ENCODE measurements around the gene ARFGEF3.
A peak's percentile ranks its signal among the peaks of the same experiment; 100 is the strongest.
"Not testable (repeated sequence)": the region's sequence is repeated elsewhere in the genome, so short reads cannot be mapped to it uniquely, and the experiment has no call there.

Gene ARFGEF3

GRCh38 chr6:138286698-138287097 lies 125.0 kb downstream of the ARFGEF3 start (continued):
- TF ChIP-seq KLF17 (tag by site-specific recombination; IDR thresholded peaks at IDR 0.05) (no peak), ZNF692 (tag by site-specific recombination; IDR thresholded peaks at IDR 0.05) (no peak), OVOL3 (tag by site-specific recombination; IDR thresholded peaks at IDR 0.05) (no peak), ZNF350 (tag by site-specific recombination; IDR thresholded peaks at IDR 0.05) (no peak), ZNF341 (tag by site-specific recombination; IDR thresholded peaks at IDR 0.05; ENCODE audit: low read depth) (no peak), ZNF16 (tag by site-specific recombination; IDR thresholded peaks at IDR 0.05; ENCODE audit: low read depth) (no peak), SP2 (tag by site-specific recombination; IDR thresholded peaks at IDR 0.05) (no peak)

GRCh38 chr6:138287144-138287955 lies 125.6 kb downstream of the ARFGEF3 start:
- Histone ChIP-seq H3K27ac (ENCODE audit: extremely low read depth, low read depth, low read length) (no peak overlapping the region), H3K4me1 (ENCODE audit: control insufficient read depth, insufficient read depth, low read length) (no peaks in the 10 kb centered on the region), H3K9me3 (ENCODE audit: control insufficient read depth, insufficient read depth, low read depth, low read length) (no peaks in the 10 kb centered on the region), H3K36me3 (ENCODE audit: control insufficient read depth in 2 of 2, insufficient read depth in 1 of 2, low read length in 2 of 2) (peaks cover 0 to 51% of the 10 kb centered on the region in 2 experiments; a peak in 2 of 3 replicates), H3K4me3 (ENCODE audit: low read depth, low read length) (no peak overlapping the region)
- ChIA-PET CTCF (interaction anchor here (0.5 to 2.0 kb wide), 32 partner anchors 9 to 304 kb away, joined by 3 to 14 read pairs (median 3); partner anchors contain the start of genes HEBP2 and PBOV1), POLR2A (no interaction called here)
- no peak for TF ChIP-seq ZNF433 (tag by site-specific recombination; IDR thresholded peaks at IDR 0.05; ENCODE audit: low read depth)
- TF ChIP-seq ZNF596 (tag by site-specific recombination; IDR thresholded peaks at IDR 0.05), result no peak
- TF ChIP-seq, protein P1, sequence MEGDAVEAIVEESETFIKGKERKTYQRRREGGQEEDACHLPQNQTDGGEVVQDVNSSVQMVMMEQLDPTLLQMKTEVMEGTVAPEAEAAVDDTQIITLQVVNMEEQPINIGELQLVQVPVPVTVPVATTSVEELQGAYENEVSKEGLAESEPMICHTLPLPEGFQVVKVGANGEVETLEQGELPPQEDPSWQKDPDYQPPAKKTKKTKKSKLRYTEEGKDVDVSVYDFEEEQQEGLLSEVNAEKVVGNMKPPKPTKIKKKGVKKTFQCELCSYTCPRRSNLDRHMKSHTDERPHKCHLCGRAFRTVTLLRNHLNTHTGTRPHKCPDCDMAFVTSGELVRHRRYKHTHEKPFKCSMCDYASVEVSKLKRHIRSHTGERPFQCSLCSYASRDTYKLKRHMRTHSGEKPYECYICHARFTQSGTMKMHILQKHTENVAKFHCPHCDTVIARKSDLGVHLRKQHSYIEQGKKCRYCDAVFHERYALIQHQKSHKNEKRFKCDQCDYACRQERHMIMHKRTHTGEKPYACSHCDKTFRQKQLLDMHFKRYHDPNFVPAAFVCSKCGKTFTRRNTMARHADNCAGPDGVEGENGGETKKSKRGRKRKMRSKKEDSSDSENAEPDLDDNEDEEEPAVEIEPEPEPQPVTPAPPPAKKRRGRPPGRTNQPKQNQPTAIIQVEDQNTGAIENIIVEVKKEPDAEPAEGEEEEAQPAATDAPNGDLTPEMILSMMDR (tag by site-specific recombination; IDR thresholded peaks at IDR 0.05), result peak; percentile 20; the same call in 1 of the 2 replicates
- TF ChIP-seq, protein P2, sequence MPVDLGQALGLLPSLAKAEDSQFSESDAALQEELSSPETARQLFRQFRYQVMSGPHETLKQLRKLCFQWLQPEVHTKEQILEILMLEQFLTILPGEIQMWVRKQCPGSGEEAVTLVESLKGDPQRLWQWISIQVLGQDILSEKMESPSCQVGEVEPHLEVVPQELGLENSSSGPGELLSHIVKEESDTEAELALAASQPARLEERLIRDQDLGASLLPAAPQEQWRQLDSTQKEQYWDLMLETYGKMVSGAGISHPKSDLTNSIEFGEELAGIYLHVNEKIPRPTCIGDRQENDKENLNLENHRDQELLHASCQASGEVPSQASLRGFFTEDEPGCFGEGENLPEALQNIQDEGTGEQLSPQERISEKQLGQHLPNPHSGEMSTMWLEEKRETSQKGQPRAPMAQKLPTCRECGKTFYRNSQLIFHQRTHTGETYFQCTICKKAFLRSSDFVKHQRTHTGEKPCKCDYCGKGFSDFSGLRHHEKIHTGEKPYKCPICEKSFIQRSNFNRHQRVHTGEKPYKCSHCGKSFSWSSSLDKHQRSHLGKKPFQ (tag by site-specific recombination; IDR thresholded peaks at IDR 0.05), result peak; percentile 96
- TF ChIP-seq, protein P3, sequence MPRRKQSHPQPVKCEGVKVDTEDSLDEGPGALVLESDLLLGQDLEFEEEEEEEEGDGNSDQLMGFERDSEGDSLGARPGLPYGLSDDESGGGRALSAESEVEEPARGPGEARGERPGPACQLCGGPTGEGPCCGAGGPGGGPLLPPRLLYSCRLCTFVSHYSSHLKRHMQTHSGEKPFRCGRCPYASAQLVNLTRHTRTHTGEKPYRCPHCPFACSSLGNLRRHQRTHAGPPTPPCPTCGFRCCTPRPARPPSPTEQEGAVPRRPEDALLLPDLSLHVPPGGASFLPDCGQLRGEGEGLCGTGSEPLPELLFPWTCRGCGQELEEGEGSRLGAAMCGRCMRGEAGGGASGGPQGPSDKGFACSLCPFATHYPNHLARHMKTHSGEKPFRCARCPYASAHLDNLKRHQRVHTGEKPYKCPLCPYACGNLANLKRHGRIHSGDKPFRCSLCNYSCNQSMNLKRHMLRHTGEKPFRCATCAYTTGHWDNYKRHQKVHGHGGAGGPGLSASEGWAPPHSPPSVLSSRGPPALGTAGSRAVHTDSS (tag by site-specific recombination; IDR thresholded peaks at IDR 0.05), result no peak
- TF ChIP-seq ZNF629 (tag by site-specific recombination; IDR thresholded peaks at IDR 0.05), result no peak
- TF ChIP-seq GLIS2 (tag by site-specific recombination; IDR thresholded peaks at IDR 0.05), result no peak

- H3K4me3 ChIP-seq (ENCODE audit: low read depth, low read length); H3K27ac ChIP-seq (ENCODE audit: extremely low read depth, low read depth, low read length); POLR2A ChIA-PET; H3K4me1 ChIP-seq (ENCODE audit: control insufficient read depth, insufficient read depth, low read length); H3K9me3 ChIP-seq (ENCODE audit: control insufficient read depth, insufficient read depth, low read depth, low read length): not testable (repeated sequence)
- H3K36me3 ChIP-seq (ENCODE audit: control insufficient read depth in 2 of 2, insufficient read depth in 1 of 2, low read length in 2 of 2), result peaks cover 0 to 59% of the 10 kb centered on the region in 2 experiments; a peak in 2 of 3 replicates
- CTCF ChIA-PET, result interaction anchor here (0.6 to 2.0 kb wide), 12 partner anchors 10 to 934 kb away, joined by 3 to 14 read pairs (median 4); partner anchors contain the start of gene HEBP2
These were observed 126.8 kb downstream of the ARFGEF3 start for GRCh38 chr6:138288428-138289085.
